CD4-positive, alpha-beta T cell treated with Interferon gamma for 1 hour (primary cell): ENCODE results near the gene ANXA2R.
A peak's percentile ranks its signal among the peaks of the same experiment; 100 is the strongest.

ENCODE experiments used
- DNase-seq: peaks from one replicate; pipeline ENCODE4 v3.0.0-alpha.2; 2020

The ANXA2R gene

DNA sequence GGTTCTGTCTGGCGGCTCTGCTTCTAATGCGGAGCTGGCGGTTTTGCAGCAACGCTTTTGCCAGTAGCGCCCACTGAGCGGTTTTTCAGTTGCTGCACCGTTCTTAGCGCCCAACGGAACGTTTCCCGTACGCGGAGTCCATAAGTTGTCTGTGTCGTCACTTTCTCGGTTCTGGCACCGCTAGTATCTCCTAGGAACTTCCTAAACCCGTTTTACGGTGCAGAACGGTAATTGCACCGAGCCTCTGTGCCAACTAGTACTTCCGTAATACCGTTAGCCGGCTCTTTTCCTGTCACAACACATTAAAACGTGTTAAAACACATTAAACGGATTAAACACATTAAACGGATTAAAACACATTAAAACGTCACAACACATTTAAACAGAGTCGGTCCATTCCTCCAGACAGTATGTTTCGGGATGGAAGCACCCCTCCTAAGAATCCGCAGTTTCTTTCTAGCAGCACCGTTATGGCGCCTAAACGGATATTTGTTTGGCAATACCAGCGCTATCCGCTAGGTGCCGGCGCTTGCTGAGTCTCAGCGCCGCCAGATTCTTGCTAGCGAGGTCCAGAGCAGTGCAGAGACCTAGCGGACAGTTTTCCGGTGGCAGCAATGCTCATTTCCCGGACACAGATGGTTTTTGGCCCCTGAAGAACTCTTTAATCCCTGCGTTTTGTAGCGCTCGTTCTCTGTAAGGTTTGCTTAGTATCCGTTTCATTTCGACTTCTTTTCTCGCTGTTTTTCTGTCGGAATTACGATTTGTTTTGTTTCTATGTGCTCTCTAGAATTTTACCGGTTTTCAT is 45.4 kb downstream of the ANXA2R start:
- peak; percentile 88 for DNase-seq

GRCh38 chr5:42994246-42994554 is 45.9 kb downstream of the ANXA2R start:
- DNase-seq, result no peak

DNA sequence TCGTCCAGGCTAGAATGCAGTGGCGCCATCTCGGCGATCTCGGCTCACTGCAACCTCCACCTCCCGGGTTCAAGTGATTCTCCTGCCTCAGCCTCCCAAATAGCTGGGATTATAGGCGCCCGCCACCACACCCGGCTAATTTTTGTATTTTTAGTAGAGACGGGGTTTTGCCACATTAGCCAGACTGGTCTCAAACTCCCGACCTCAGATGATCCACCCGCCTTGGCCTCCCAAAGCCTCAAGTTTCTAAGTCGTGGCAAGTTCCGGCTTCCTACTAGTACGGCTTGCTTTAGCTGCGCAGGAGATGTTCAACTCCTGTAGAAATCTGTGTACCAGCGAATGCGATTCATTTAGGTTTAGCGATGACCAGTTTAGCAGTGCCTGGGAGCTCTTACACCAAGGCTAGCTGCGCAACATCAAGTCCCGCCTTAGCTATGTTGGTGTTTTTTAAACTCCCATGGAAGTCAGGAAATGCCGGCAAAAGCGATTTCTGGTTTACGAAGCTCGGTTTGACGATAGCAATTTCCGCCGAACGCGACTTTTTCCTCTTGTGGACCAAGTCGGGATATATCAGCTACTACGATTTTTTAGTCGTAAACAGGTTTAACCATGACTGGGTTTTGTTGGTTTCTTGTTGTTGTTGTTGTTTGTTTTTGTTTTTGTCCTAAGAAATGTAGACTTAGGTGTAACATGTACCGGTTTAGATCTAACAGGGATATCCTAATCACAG is 46.4 kb downstream of the ANXA2R start:
- peak; percentile 67 for DNase-seq

- peak; percentile 88 for DNase-seq
These were observed 47.8 kb downstream of the ANXA2R start for GRCh38 chr5:42992088-42992879.

- DNase-seq, result no peak
These were observed 48.6 kb downstream of the ANXA2R start for GRCh38 chr5:42991404-42992087.

DNA sequence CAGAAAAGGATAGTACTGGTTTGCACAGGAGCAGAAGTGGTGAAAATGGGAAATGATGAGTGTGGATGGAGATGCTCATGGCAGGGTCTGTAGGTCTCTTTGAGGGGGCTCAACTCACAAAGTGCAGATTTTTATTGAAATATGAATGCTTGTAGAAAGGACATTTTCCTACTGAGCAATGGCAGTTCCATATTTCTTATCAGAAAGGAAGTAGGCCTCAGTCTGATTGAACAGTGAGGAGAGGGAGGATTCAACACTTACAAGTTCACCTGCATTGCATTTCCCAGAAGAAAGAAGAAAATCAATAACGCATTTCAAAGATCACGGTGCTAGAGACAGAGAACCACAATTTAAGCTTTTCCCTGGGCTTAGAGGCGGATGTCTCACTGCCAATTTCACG is 49.2 kb downstream of the ANXA2R start:
- DNase-seq, result no peak
